AG10803 (cell line): Measurements from ENCODE around the gene MPHOSPH6.
"Not testable (repeated sequence)": the region's sequence is repeated elsewhere in the genome, so short reads cannot be mapped to it uniquely, and the experiment has no call there.

Source experiments
- DNase-seq: peaks from one replicate; pipeline ENCODE4 v3.0.0; 2010; ENCODE audit warnings: low read depth
- H3K4me3 ChIP-seq: 2 replicates; pipeline ENCODE4 v1.5.1; 2011; ENCODE audit warnings: mild to moderate bottlenecking, low read length, control low read depth
- TF ChIP-seq, protein P1 (sequence below): conservative IDR thresholded peaks from 2 replicates; pipeline ENCODE4 v1.5.1; 2011; ENCODE audit warnings: mild to moderate bottlenecking, low read length, control low read depth, inconsistent platforms

Gene MPHOSPH6

DNA sequence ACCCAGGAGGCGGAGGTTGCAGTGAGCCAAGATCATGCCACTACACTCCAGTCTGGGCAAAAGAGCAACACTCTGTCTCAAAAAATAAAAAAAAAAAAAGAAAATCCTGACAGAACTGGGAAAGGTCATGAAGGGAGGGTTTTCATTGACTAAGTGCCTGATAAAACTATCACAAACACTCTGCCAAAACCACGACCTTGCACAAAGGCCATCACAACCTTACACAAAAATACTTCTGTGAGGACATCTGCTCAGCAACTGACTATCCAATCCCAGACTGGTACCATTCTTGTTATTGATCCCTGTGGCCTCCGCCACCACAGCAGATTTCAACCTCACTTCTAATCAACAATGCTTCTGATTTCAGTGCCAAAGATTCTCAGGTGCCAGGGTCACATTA is 40.1 kb downstream of the MPHOSPH6 start:
- H3K4me3 ChIP-seq: no peak overlapping the region
- TF ChIP-seq, protein P1, sequence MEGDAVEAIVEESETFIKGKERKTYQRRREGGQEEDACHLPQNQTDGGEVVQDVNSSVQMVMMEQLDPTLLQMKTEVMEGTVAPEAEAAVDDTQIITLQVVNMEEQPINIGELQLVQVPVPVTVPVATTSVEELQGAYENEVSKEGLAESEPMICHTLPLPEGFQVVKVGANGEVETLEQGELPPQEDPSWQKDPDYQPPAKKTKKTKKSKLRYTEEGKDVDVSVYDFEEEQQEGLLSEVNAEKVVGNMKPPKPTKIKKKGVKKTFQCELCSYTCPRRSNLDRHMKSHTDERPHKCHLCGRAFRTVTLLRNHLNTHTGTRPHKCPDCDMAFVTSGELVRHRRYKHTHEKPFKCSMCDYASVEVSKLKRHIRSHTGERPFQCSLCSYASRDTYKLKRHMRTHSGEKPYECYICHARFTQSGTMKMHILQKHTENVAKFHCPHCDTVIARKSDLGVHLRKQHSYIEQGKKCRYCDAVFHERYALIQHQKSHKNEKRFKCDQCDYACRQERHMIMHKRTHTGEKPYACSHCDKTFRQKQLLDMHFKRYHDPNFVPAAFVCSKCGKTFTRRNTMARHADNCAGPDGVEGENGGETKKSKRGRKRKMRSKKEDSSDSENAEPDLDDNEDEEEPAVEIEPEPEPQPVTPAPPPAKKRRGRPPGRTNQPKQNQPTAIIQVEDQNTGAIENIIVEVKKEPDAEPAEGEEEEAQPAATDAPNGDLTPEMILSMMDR: no peak
- DNase-seq: no peak

DNA sequence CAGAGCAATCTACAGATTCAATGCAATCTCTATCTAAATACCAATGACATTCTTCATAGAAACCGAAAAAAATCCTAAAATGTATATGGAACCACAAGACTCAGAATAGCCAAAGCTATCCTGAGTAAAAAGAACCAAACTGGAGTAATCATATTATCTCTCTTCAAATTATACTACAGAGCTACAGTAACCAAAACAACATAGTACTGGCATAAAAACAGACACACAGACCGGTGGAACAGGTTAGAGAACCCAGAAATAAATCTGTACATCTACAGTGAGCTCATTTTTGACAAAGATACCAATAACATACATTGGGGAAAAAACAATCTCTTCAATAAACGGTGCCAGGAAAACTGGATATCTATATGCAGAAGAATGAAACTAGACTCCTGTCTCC is 45.4 kb downstream of the MPHOSPH6 start:
- no peak for DNase-seq
- no peak overlapping the region for H3K4me3 ChIP-seq
- TF ChIP-seq, protein P1: no peak

DNA sequence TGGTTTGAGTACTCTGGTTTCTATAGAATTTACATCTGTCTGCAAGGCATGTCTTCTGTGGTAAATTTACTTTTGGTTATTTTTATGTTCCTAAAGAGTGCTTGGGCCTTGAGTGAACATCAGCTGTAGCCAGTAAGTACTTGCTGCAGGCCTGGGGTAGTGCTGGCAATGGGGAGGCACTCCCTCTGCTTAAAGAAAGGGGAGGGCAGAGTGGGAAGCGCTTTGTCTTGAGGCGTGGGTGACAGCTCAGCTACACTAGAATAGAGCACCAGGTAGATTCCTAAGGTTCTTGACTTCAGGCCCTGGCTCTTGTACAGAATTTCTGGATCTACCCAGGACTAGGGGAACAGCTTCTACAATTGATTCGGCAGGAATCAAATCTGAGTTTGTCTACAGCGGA is 50.6 kb downstream of the MPHOSPH6 start:
- no peak overlapping the region for H3K4me3 ChIP-seq
- DNase-seq: no peak
- TF ChIP-seq, protein P1: no peak

DNA sequence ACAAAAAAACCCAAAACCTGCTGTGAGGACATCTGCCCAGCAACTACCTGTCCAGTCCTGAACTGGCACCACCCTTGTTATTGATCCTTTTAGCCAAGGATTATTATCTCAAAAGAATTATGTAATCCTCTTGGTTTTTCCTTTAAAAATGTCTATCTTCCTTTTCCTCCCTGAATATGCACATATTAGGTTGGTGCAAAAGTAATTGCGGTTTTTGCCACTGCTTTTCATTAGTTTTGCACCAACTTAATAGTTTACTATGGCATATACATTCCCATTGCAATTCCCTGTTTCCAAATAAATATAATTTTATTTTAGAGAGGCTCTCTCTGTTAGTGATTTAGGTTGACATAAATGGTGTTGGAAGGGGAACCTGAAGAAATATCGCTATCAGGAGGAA is 51.3 kb downstream of the MPHOSPH6 start:
- H3K4me3 ChIP-seq: no peak overlapping the region
- TF ChIP-seq, protein P1: no peak
- no peak for DNase-seq

DNA sequence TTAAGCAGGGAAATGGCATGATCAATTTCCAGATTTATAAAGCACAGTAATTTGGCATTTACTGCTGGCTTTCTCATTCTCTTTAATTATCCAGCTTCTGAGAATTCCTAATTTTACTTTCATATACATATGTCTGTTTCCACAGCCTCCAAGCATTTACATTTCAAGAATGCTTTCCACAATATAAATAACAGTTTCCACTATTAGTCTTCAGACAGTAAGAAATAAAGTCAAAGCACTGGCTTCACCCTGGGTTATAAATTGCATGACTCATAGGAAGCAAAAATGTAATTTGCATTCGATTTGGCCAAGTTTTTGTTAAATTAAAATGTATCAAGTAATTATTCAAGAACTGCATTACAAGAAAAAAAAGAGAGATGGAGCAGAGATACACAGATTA is 53.5 kb downstream of the MPHOSPH6 start:
- DNase-seq: no peak
- no peak overlapping the region for H3K4me3 ChIP-seq
- TF ChIP-seq, protein P1: no peak

DNA sequence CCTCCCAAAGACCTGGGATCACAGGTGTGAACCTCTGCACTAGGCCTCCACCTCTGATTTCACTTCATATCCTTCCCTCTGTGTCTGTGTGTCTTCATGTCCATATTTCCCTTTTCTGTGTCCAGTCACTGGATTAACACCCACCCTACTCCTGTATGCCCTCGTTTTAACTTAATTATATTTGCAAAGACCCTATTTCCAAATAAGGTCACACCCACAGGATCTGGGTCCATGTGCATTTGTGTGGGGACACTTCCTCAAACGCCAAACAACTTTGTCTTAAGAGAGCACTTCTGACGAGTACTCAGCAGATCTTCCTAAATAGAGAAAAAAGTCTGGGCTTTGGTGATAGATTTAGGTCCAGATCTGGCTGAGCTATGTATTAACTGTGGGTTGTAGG is 56.3 kb downstream of the MPHOSPH6 start:
- TF ChIP-seq, protein P1: no peak
- H3K4me3 ChIP-seq: no peak overlapping the region
- DNase-seq: no peak

DNA sequence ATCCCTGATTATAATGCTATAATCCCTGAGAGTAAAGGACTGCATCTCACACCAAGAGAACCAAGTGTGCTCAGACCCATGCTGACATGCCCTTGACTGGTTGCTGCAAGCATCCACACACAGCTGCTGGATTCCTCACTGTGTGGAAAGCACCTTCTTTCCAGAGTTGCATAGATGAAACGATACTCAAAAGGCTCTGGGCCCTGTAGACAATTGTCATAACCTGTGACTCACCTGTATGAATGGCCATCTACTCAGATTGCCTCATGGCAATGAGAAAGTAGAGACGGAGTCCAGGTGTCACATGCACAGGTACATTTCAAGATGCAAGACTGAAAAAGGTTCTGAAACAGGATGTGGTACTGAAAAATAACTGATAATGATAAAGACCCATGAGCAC is 58.1 kb downstream of the MPHOSPH6 start:
- no peak for DNase-seq
- TF ChIP-seq, protein P1: no peak
- H3K4me3 ChIP-seq: no peak overlapping the region

DNA sequence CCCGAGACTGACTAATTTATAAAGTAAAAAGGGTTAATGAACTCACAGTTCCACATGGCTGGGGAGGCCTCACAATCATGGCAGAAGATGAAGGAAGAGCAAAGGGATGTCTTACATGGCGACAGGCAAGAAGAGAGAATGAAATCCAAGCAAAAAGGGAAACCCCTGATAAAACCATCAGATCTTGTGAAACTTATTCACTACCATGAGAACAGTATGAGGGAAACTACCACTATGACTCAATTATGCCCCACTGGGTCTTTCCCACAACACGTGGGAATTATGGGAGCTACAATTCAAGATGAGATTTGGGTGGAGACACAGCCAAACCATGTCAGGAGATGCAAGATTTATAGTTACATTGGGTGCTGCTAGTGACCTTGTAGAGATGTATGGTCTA is 60.8 kb downstream of the MPHOSPH6 start:
- not testable (repeated sequence) for H3K4me3 ChIP-seq

More for the DNA sequence above, 60.8 kb downstream of the MPHOSPH6 start:
- not testable (repeated sequence) for DNase-seq
